Hepatocyte (in vitro differentiated cells): ENCODE measurements around the gene C1QTNF8. TPM values are rescaled to one million over a fixed set of nuclear protein-coding genes. Genes with fewer than 3 reads are reported as not detected.

Source experiments
- DNase-seq: peaks from one replicate; pipeline ENCODE4 v3.0.0-alpha.2; 2016; ENCODE audit warnings: low spot score
- H2AFZ ChIP-seq: fragments of 200-600 bp; sonication (generic); 2 replicates; pipeline ENCODE4 v1.6.0; 2016; ENCODE audit warnings: antibody characterized with exemption, mild to moderate bottlenecking
- H3K27ac ChIP-seq: fragments of 200-600 bp; sonication (generic); 2 replicates; pipeline ENCODE4 v1.5.1; 2016; ENCODE audit warnings: mild to moderate bottlenecking
- H3K27me3 ChIP-seq: fragments of 200-600 bp; sonication (generic); 2 replicates; pipeline ENCODE4 v1.6.1; 2016
- H3K36me3 ChIP-seq: fragments of 200-600 bp; sonication (generic); replicated peaks from 2 replicates; pipeline ENCODE4 v1.5.1; 2016; ENCODE audit warnings: low read depth; ENCODE audit not compliant: insufficient read depth
- H3K4me1 ChIP-seq: fragments of 200-600 bp; sonication (generic); 2 replicates; pipeline ENCODE4 v1.5.1; 2016; ENCODE audit warnings: mild to moderate bottlenecking, moderate library complexity; ENCODE audit not compliant: insufficient read depth
- H3K4me2 ChIP-seq: fragments of 200-600 bp; sonication (generic); 2 replicates; pipeline ENCODE4 v1.6.0; 2016
- H3K4me3 ChIP-seq: fragments of 200-600 bp; sonication (generic); 2 replicates; pipeline ENCODE4 v1.5.1; 2016; ENCODE audit warnings: mild to moderate bottlenecking
- H3K79me2 ChIP-seq: fragments of 200-600 bp; sonication (generic); 2 replicates; pipeline ENCODE4 v1.6.0; 2017; ENCODE audit warnings: mild to moderate bottlenecking
- H3K9me2 ChIP-seq: fragments of 200-600 bp; sonication (generic); replicated peaks from 2 replicates; pipeline ENCODE4 v1.6.0; 2017; ENCODE audit warnings: mild to moderate bottlenecking; ENCODE audit not compliant: insufficient read depth
- H3K9me3 ChIP-seq: fragments of 200-600 bp; sonication (generic); 2 replicates; pipeline ENCODE4 v1.5.1; 2016; ENCODE audit warnings: low read depth, mild to moderate bottlenecking
- H4K20me1 ChIP-seq: fragments of 200-600 bp; sonication (generic); 2 replicates; pipeline ENCODE4 v1.6.0; 2016; ENCODE audit warnings: mild to moderate bottlenecking; ENCODE audit not compliant: insufficient read depth, poor library complexity, severe bottlenecking
- CTCF ChIP-seq: fragments of 200-600 bp; sonication (generic); IDR thresholded peaks from 2 replicates; pipeline ENCODE4 v1.5.1; 2016; ENCODE audit warnings: antibody characterized with exemption, mild to moderate bottlenecking; ENCODE audit not compliant: poor library complexity
- EZH2 ChIP-seq: fragments of 200-600 bp; sonication (generic); IDR thresholded peaks from 2 replicates; pipeline ENCODE4 v1.6.1; 2016; ENCODE audit warnings: antibody characterized with exemption, mild to moderate bottlenecking, borderline replicate concordance
- EZH2phosphoT487 ChIP-seq: fragments of 200-600 bp; sonication (generic); IDR thresholded peaks from one replicate; pipeline ENCODE4 v1.6.1; 2018; ENCODE audit warnings: antibody characterized with exemption, mild to moderate bottlenecking, low read depth, moderate library complexity; ENCODE audit not compliant: unreplicated experiment, severe bottlenecking
- WGBS: methylation state at CpG from one replicate; pipeline ENCODE4 v1.1.6; 2016; ENCODE audit warnings: low lambda C conversion rate; ENCODE audit errors: missing lambda C conversion rate; 5-methylcytosine and 5-hydroxymethylcytosine counted together
- polyA plus RNA-seq: library from polyadenylated mRNA; unstranded; fragments of >200 nt; fragmentation: Nextera tagmentation; extraction: Ambion mirVana; gene quantifications from 2 replicates; pipeline ENCODE4 v1.2.1, GENCODE V29; 2016
- total RNA-seq: library from RNA; depleted of rRNA; stranded (reverse); fragments of >200 nt; gene quantifications from 2 replicates; pipeline ENCODE4 v1.2.3, GENCODE V29; 2014

The C1QTNF8 gene
- total and polyA plus RNA-seq, 2 experiments from 2014 or later = not detected

GRCh38 chr16:1102921-1103635 is 7.0 kb upstream of the C1QTNF8 start:
- no peaks in the 10 kb centered on the region for H3K9me3 ChIP-seq
- TF ChIP-seq EZH2phosphoT487 = no peak
- TF ChIP-seq CTCF = peak; percentile 71
- no peak for TF ChIP-seq EZH2
- H3K4me1 ChIP-seq = peaks cover 7% of the 10 kb centered on the region
- peak overlapping the region; percentile 98 for H3K4me2 ChIP-seq
- H4K20me1 ChIP-seq = no peaks in the 10 kb centered on the region
- no peak overlapping the region for H3K4me3 ChIP-seq
- H3K9me2 ChIP-seq = no peaks in the 10 kb centered on the region
- peak overlapping the region; percentile 60 for H2AFZ ChIP-seq
- H3K27me3 ChIP-seq = no peaks in the 10 kb centered on the region
- H3K79me2 ChIP-seq = no peaks in the 10 kb centered on the region
- no peaks in the 10 kb centered on the region for H3K36me3 ChIP-seq
- 13% methylated on average over 35 of the region's 61 CpGs for WGBS
- H3K27ac ChIP-seq = no peak overlapping the region
- DNase-seq = peak; percentile 82

DNA sequence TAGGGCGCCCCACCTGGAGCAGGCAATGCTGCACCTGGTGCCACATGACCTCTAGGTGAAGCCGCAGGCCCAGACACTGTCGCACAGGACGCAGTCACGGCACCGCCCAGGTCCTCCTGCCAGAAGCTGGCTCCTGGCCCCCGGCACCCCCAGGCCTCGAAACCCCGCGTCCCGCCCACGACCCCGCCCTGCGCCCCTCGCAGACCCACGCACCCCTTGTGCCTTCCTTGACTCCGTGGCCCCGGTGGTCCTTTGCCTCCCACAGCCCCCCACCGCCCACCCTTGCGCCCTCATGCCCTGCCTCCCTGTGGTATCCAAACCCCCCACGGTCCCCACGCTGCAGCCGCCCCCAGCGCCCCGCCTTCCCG is 6.3 kb upstream of the C1QTNF8 start:
- no peak overlapping the region for H2AFZ ChIP-seq

DNA sequence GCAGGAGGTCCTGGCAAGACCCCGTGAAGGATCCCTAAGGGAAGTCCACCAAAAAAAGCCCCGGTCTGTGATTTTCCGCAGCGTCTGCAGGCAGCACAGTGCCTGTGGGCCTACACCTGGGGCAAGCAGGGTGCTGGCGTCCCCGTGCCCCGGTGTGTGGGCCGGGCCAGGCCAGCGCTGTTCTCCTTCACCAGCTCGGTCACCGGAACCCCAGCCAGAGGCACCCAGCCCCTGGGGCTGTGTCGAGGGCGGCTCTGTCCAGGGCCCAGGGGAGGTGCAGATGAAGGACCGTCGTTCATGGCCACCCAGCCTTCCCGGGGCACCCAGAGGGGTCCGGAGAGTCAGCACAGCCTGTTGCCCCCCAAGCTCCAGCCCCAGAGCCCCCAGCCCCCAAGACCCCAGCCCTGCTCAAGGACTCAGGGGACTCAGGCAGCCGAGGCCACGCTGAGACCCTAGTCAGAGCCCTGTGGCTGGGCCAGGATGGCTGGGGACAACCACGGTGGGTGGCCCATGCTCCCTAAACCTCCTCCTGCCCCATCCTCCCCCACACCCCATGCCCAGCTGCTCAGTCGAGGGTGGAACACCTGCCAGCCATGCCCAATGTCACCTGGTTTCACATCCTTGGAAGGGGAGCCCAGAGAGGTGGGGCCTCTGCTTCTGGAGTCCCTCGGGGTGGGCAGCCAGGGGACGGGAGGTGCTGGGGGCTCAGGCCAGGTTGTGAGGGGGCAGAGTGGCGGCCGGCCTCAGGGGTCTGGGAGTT is 5.7 kb upstream of the C1QTNF8 start:
- no peak overlapping the region for H3K4me2 ChIP-seq
- H3K36me3 ChIP-seq = no peaks in the 10 kb centered on the region
- H3K79me2 ChIP-seq = no peaks in the 10 kb centered on the region
- no peaks in the 10 kb centered on the region for H4K20me1 ChIP-seq
- TF ChIP-seq EZH2 = no peak
- no peak for TF ChIP-seq CTCF
- TF ChIP-seq EZH2phosphoT487 = no peak
- no peaks in the 10 kb centered on the region for H3K9me2 ChIP-seq
- no peak overlapping the region for H3K4me3 ChIP-seq
- no peak overlapping the region for H2AFZ ChIP-seq
- WGBS = 85% methylated on average over 16 of the region's 25 CpGs
- H3K27me3 ChIP-seq = no peaks in the 10 kb centered on the region
- no peak for DNase-seq
- no peaks in the 10 kb centered on the region for H3K9me3 ChIP-seq
- H3K4me1 ChIP-seq = peaks cover 7% of the 10 kb centered on the region
- no peak overlapping the region for H3K27ac ChIP-seq

More for the DNA sequence above, 6.3 kb upstream of the C1QTNF8 start:
- no peak for DNase-seq
- no peak for TF ChIP-seq EZH2
- no peak for TF ChIP-seq CTCF
- no peak for TF ChIP-seq EZH2phosphoT487
- Histone ChIP-seq H3K9me2 (no peaks in the 10 kb centered on the region), H3K4me2 (no peak overlapping the region), H3K9me3 (no peaks in the 10 kb centered on the region), H3K36me3 (no peaks in the 10 kb centered on the region), H3K27me3 (no peaks in the 10 kb centered on the region), H3K27ac (no peak overlapping the region), H3K4me3 (no peak overlapping the region), H4K20me1 (no peaks in the 10 kb centered on the region), H3K79me2 (no peaks in the 10 kb centered on the region), H3K4me1 (peaks cover 7% of the 10 kb centered on the region)
- WGBS = 32% methylated on average over 7 of the region's 26 CpGs
